ENCODE results near the gene RSPH9. TPM values are rescaled to one million over a fixed set of nuclear protein-coding genes. Genes with fewer than 3 reads are reported as not detected.

The RSPH9 gene
- total and polyA plus RNA-seq, 2 experiments from 2014 or later, result 0.10 to 0.39 TPM

DNA sequence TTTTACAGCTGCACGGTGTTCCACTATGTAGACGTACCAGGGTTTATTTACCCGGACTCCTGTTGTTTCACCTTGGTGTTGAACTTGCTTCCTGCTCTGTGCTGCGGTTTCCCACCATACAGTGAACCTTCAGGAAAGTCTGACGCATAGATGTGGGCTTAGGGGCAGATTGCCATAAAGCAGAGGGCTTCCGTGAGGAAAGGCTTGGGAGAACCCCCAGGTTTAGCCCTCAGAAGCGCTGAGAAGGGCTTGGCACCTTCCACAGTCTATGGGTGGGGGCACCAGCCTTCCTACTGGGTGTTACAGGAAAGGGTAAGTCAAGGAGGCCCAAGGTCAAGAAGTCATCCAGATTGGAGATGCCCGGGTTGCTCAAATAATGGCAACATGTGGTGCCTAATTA lies 62.0 kb downstream of the RSPH9 start:
- Mint-ChIP-seq H3K9me3 (no peaks in the 10 kb centered on the region), H3K36me3 (ENCODE audit: low read depth) (no peaks in the 10 kb centered on the region), H3K27ac (no peak overlapping the region), H3K4me3 (no peak overlapping the region), H3K4me1 (peaks cover 61% of the 10 kb centered on the region), H3K27me3 (ENCODE audit: insufficient read depth, low read depth, poor library complexity) (peaks cover 8% of the 10 kb centered on the region)
- no peaks in the 10 kb centered on the region; the same call in 1 of the 2 replicates for H3F3A ChIP-seq (replicated peaks; ENCODE audit: low read depth)
- TF ChIP-seq STAT1 (IDR thresholded peaks at IDR 0.05; ENCODE audit: unreplicated experiment) (no peak), EZH2phosphoT487 (IDR thresholded peaks at IDR 0.05; ENCODE audit: unreplicated experiment) (no peak), NANOG (IDR thresholded peaks at IDR 0.05; ENCODE audit: borderline replicate concordance) (no peak), POLR2AphosphoS5 (IDR thresholded peaks at IDR 0.05; ENCODE audit: low read depth) (no peak), EZH2 (IDR thresholded peaks at IDR 0.05; ENCODE audit: low read depth, unreplicated experiment) (no peak), CREB1 (CRISPR knock-in tag; IDR thresholded peaks at IDR 0.05; ENCODE audit: low read depth) (no peak)
- TF ChIP-seq, protein P1, sequence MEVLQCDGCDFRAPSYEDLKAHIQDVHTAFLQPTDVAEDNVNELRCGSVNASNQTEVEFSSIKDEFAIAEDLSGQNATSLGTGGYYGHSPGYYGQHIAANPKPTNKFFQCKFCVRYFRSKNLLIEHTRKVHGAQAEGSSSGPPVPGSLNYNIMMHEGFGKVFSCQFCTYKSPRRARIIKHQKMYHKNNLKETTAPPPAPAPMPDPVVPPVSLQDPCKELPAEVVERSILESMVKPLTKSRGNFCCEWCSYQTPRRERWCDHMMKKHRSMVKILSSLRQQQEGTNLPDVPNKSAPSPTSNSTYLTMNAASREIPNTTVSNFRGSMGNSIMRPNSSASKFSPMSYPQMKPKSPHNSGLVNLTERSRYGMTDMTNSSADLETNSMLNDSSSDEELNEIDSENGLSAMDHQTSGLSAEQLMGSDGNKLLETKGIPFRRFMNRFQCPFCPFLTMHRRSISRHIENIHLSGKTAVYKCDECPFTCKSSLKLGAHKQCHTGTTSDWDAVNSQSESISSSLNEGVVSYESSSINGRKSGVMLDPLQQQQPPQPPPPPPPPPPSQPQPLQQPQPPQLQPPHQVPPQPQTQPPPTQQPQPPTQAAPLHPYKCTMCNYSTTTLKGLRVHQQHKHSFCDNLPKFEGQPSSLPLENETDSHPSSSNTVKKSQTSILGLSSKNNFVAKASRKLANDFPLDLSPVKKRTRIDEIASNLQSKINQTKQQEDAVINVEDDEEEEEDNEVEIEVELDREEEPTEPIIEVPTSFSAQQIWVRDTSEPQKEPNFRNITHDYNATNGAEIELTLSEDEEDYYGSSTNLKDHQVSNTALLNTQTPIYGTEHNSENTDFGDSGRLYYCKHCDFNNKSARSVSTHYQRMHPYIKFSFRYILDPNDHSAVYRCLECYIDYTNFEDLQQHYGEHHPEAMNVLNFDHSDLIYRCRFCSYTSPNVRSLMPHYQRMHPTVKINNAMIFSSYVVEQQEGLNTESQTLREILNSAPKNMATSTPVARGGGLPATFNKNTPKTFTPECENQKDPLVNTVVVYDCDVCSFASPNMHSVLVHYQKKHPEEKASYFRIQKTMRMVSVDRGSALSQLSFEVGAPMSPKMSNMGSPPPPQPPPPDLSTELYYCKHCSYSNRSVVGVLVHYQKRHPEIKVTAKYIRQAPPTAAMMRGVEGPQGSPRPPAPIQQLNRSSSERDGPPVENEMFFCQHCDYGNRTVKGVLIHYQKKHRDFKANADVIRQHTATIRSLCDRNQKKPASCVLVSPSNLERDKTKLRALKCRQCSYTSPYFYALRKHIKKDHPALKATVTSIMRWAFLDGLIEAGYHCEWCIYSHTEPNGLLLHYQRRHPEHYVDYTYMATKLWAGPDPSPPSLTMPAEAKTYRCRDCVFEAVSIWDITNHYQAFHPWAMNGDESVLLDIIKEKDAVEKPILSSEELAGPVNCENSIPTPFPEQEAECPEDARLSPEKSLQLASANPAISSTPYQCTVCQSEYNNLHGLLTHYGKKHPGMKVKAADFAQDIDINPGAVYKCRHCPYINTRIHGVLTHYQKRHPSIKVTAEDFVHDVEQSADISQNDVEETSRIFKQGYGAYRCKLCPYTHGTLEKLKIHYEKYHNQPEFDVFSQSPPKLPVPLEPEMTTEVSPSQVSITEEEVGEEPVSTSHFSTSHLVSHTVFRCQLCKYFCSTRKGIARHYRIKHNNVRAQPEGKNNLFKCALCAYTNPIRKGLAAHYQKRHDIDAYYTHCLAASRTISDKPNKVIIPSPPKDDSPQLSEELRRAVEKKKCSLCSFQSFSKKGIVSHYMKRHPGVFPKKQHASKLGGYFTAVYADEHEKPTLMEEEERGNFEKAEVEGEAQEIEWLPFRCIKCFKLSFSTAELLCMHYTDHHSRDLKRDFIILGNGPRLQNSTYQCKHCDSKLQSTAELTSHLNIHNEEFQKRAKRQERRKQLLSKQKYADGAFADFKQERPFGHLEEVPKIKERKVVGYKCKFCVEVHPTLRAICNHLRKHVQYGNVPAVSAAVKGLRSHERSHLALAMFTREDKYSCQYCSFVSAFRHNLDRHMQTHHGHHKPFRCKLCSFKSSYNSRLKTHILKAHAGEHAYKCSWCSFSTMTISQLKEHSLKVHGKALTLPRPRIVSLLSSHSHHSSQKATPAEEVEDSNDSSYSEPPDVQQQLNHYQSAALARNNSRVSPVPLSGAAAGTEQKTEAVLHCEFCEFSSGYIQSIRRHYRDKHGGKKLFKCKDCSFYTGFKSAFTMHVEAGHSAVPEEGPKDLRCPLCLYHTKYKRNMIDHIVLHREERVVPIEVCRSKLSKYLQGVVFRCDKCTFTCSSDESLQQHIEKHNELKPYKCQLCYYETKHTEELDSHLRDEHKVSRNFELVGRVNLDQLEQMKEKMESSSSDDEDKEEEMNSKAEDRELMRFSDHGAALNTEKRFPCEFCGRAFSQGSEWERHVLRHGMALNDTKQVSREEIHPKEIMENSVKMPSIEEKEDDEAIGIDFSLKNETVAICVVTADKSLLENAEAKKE (CRISPR knock-in tag; IDR thresholded peaks at IDR 0.05), result no peak
- TF ChIP-seq, protein P2, sequence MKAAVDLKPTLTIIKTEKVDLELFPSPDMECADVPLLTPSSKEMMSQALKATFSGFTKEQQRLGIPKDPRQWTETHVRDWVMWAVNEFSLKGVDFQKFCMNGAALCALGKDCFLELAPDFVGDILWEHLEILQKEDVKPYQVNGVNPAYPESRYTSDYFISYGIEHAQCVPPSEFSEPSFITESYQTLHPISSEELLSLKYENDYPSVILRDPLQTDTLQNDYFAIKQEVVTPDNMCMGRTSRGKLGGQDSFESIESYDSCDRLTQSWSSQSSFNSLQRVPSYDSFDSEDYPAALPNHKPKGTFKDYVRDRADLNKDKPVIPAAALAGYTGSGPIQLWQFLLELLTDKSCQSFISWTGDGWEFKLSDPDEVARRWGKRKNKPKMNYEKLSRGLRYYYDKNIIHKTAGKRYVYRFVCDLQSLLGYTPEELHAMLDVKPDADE (IDR thresholded peaks at IDR 0.05), result no peak
- DNase-seq (ENCODE audit: low spot score) (no peak), ATAC-seq (no peak)
- no peak overlapping the region for H3K4me2 ChIP-seq
- no peaks in the 10 kb centered on the region for H3K9me2 ChIP-seq (ENCODE audit: insufficient read depth)
- H4K20me1 ChIP-seq (replicated peaks; ENCODE audit: insufficient read depth), result no peaks in the 10 kb centered on the region
- H3K4me3 ChIP-seq, result no peak overlapping the region
- H3K79me2 ChIP-seq (replicated peaks; ENCODE audit: insufficient read depth), result no peaks in the 10 kb centered on the region
- H3K36me3 ChIP-seq (ENCODE audit: insufficient read depth), result no peaks in the 10 kb centered on the region
- H2AFZ ChIP-seq, result no peak overlapping the region; the same call in 1 of the 2 replicates
- H3K27ac ChIP-seq (ENCODE audit: low read depth), result no peak overlapping the region
- H3K27me3 ChIP-seq (ENCODE audit: insufficient read depth), result no peaks in the 10 kb centered on the region
- H3K4me1 ChIP-seq (ENCODE audit: insufficient read depth), result peaks cover 31% of the 10 kb centered on the region

Measured in GM23338 (cell line).